Dendritic cell treated with granulocyte-macrophage colony-stimulating factor and Interleukin-4, amounts not matched to agents 40 ng/mL and 50 ng/mL, for 4 days (primary cell): ENCODE results near the gene AGAP2.
A peak's percentile ranks its signal among the peaks of the same experiment; 100 is the strongest.

ENCODE experiments used
- H3K27ac Mint-ChIP-seq: one replicate; pipeline ENCODE4 v1.8.0; 2022; ENCODE audit warnings: mild to moderate bottlenecking, mixed read lengths
- H3K27me3 Mint-ChIP-seq: one replicate; pipeline ENCODE4 v1.8.0; 2022; ENCODE audit warnings: mild to moderate bottlenecking, mixed read lengths
- H3K36me3 Mint-ChIP-seq: one replicate; pipeline ENCODE4 v1.8.0; 2022; ENCODE audit warnings: low read depth, mixed read lengths
- H3K4me1 Mint-ChIP-seq: one replicate; pipeline ENCODE4 v1.8.0; 2022; ENCODE audit warnings: low read depth, mixed read lengths
- H3K4me3 Mint-ChIP-seq: one replicate; pipeline ENCODE4 v1.8.0; 2022; ENCODE audit warnings: mild to moderate bottlenecking, moderate library complexity, mixed read lengths
- H3K9me3 Mint-ChIP-seq: one replicate; pipeline ENCODE4 v1.8.0; 2022; ENCODE audit warnings: mixed read lengths
- intact Hi-C: fragments of 100-400 bp; cut with micrococcal nuclease; formaldehyde crosslinking; loops from one replicate; pipeline ENCODE4 v1.15.0; 2022

Gene AGAP2

GRCh38 chr12:57731411-57732080 is 7.0 kb downstream of the AGAP2 start:
- Mint-ChIP-seq H3K27ac (no peak overlapping the region), H3K36me3 (peaks cover 92% of the 10 kb centered on the region)

GRCh38 chr12:57730336-57731067 is 8.0 kb downstream of the AGAP2 start:
- no peaks in the 10 kb centered on the region for H3K4me1 Mint-ChIP-seq
- no peak overlapping the region for H3K27ac Mint-ChIP-seq
- peaks cover 92% of the 10 kb centered on the region for H3K36me3 Mint-ChIP-seq
- no peak overlapping the region for H3K4me3 Mint-ChIP-seq
- intact Hi-C loops, result no loop called here
- peaks cover 8% of the 10 kb centered on the region for H3K9me3 Mint-ChIP-seq
- no peaks in the 10 kb centered on the region for H3K27me3 Mint-ChIP-seq

More at GRCh38 chr12:57731411-57732080, 7.0 kb downstream of the AGAP2 start:
- Mint-ChIP-seq H3K9me3 (peaks cover under 1% of the 10 kb centered on the region), H3K27me3 (no peaks in the 10 kb centered on the region), H3K4me1 (no peaks in the 10 kb centered on the region), H3K4me3 (no peak overlapping the region)
- intact Hi-C loops, result no loop called here

GRCh38 chr12:57729321-57729844 is 9.2 kb downstream of the AGAP2 start:
- intact Hi-C loops, result no loop called here
- H3K36me3 Mint-ChIP-seq, result peaks cover 81% of the 10 kb centered on the region
- no peaks in the 10 kb centered on the region for H3K27me3 Mint-ChIP-seq
- no peak overlapping the region for H3K27ac Mint-ChIP-seq
- H3K4me1 Mint-ChIP-seq, result no peaks in the 10 kb centered on the region
- H3K9me3 Mint-ChIP-seq, result peaks cover 8% of the 10 kb centered on the region
- H3K4me3 Mint-ChIP-seq, result no peak overlapping the region

DNA sequence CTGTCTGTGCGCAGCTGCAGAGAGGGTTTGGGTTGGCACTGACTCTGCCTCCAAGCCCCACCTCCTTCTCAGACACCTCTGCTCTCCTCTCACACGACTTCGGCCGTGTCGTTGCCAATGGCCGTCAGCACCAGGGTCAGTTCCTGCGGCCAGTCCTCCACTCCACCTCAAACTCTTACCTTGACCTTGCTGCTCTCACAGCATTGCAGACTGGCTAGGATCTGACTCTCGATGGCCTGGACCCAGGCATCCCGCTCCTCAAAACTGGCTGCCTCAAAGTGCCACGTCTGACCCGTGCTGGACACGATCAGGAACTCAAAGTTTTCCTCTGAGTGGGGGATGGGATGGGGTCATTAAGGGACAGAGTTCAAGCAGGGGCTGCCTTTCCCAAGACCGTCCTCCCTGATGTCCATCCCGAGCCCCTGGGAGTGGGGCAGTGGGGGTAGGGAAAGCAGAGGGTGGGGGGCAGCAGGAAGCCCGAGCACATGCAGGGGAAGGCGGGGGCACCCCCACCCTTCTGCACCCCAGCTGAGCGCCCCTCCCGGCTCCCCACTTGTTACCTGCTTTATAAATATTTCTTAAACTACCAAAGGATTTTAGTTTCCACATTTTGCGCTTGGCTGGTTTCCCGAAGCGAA is 10.7 kb downstream of the AGAP2 start:
- intact Hi-C loops, result no loop called here
- Mint-ChIP-seq H3K9me3 (peaks cover 8% of the 10 kb centered on the region), H3K4me3 (no peak overlapping the region), H3K36me3 (peaks cover 66% of the 10 kb centered on the region), H3K4me1 (no peaks in the 10 kb centered on the region), H3K27ac (no peak overlapping the region), H3K27me3 (no peaks in the 10 kb centered on the region)

GRCh38 chr12:57726884-57727757 is 11.4 kb downstream of the AGAP2 start:
- Mint-ChIP-seq H3K4me3 (no peak overlapping the region), H3K9me3 (peaks cover 8% of the 10 kb centered on the region), H3K36me3 (peaks cover 60% of the 10 kb centered on the region), H3K4me1 (no peaks in the 10 kb centered on the region), H3K27me3 (no peaks in the 10 kb centered on the region), H3K27ac (no peak overlapping the region)
- intact Hi-C loops, result no loop called here

GRCh38 chr12:57726151-57726883 is 12.2 kb downstream of the AGAP2 start:
- peak overlapping the region; percentile 33 for H3K27ac Mint-ChIP-seq
- H3K27me3 Mint-ChIP-seq, result no peaks in the 10 kb centered on the region
- H3K4me1 Mint-ChIP-seq, result no peaks in the 10 kb centered on the region
- peaks cover 60% of the 10 kb centered on the region for H3K36me3 Mint-ChIP-seq
- H3K9me3 Mint-ChIP-seq, result peaks cover 8% of the 10 kb centered on the region
- peak overlapping the region; percentile 60 for H3K4me3 Mint-ChIP-seq
- intact Hi-C loops, result no loop called here

- intact Hi-C loops, result no loop called here
These were observed 12.7 kb downstream of the AGAP2 start for GRCh38 chr12:57725851-57726150.

DNA sequence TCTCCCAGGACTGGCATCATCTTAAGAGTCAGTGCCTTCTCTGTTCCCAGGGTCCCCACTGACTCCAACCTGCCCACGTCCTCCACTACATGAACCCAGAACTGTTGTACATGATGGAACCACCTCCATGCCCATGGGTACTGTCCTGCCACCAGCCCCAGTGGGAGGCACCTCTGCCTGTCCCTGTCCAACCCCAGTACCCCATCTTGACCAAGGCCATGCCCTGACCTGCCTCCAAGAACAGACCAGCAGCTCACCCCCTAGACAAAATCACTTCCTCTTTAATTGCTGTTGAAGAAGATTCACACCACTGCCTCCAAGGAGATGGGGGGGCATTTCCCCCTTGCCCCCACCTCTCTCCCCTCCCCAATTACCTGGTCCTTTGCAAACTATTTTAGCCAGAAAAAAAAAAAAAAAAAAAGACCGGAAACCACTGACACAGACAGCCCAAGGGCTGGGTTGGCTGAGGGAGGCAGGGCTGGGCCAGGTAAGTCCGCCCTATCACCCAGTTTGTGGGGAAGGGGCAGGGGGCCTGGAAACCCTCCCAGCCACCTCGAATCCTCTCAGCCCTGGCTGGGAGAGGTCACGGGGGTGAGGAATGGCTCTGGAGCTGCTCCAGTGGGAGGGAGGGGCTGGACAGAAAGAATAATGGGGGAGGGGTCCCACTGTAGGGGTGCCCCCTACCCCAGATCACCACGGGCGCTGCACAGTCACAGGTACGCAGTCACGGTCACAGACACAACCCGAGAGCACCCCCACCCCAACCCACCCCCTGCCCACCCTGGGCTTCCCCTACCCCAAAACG is 13.4 kb downstream of the AGAP2 start:
- H3K27me3 Mint-ChIP-seq, result no peaks in the 10 kb centered on the region

More at GRCh38 chr12:57725851-57726150, 12.7 kb downstream of the AGAP2 start:
- Mint-ChIP-seq H3K27ac (peak overlapping the region; percentile 33), H3K9me3 (peaks cover 8% of the 10 kb centered on the region), H3K27me3 (no peaks in the 10 kb centered on the region), H3K4me1 (no peaks in the 10 kb centered on the region), H3K36me3 (peaks cover 60% of the 10 kb centered on the region), H3K4me3 (no peak overlapping the region)

DNA sequence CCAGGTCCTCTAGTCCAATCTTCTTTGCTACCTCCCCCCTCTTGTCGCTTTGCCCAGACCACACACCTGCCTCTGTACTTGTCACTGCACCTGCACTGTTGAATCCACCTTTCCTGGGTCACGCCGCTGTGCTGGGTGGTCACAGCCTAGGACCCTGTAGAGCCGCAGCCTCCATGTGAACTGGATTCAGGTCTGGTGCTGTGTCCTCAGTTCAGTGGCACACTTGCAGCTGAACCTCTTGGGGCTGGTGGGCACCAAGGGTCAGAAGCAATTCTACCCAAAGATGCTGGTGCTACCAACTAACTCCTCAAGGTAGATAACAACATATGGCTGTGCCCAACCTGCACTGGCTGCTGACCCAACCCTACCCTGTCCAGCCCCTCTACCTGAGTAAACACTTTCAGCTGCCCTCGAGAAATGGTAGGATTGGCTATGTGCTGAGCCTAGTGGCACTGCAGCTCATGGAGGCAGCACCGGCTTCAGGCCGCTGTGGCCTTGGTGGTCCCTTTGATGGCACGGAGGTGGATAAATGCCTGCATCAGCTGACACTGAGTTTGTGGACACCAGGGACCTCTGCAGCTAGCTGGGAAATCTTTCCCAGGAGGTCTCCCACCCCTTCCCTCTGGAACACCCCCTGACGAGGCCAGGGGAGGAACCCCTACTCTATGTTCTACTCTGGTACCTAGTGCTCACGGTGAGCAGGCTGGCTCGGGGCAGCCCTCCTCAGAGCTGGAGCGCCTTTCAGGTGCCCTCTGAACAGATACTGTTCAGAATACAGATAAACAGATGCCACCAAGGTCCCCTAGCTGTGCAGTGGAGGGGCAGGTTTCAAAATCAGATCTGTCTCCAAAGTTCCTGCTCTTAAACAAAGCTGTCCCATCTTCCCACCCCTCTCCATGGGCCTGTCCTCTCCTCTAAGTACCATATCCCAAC is 14.3 kb downstream of the AGAP2 start:
- Mint-ChIP-seq H3K27ac (no peak overlapping the region), H3K36me3 (peaks cover 65% of the 10 kb centered on the region)

More for the DNA sequence above, 13.4 kb downstream of the AGAP2 start:
- H3K4me3 Mint-ChIP-seq, result no peak overlapping the region
- intact Hi-C loops, result no loop called here
- H3K36me3 Mint-ChIP-seq, result peaks cover 61% of the 10 kb centered on the region
- H3K27ac Mint-ChIP-seq, result no peak overlapping the region
- peaks cover 8% of the 10 kb centered on the region for H3K9me3 Mint-ChIP-seq
- H3K4me1 Mint-ChIP-seq, result no peaks in the 10 kb centered on the region

DNA sequence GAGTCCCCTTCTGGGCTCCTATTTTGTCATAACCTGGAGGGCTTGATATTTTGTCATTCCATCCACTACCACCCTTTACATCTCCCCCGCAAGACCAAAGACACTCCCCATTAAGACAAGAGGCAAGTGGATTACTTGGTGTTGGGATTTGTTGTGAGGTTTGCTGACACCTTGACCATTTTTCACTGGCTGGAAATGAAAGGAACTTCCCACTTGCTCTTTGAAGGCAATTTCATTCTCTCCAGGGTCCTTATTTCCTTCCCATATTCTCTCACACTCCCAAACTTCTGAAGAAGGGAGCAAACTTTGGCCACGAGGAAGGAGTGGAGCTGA is 14.9 kb downstream of the AGAP2 start:
- peaks cover 8% of the 10 kb centered on the region for H3K9me3 Mint-ChIP-seq
- H3K4me1 Mint-ChIP-seq, result no peaks in the 10 kb centered on the region
- no peak overlapping the region for H3K4me3 Mint-ChIP-seq
- intact Hi-C loops, result no loop called here
- H3K36me3 Mint-ChIP-seq, result peaks cover 66% of the 10 kb centered on the region
- no peaks in the 10 kb centered on the region for H3K27me3 Mint-ChIP-seq
- no peak overlapping the region for H3K27ac Mint-ChIP-seq

More for the DNA sequence above, 14.3 kb downstream of the AGAP2 start:
- intact Hi-C loops, result no loop called here
- Mint-ChIP-seq H3K4me1 (no peaks in the 10 kb centered on the region), H3K4me3 (no peak overlapping the region), H3K9me3 (peaks cover 8% of the 10 kb centered on the region), H3K27me3 (no peaks in the 10 kb centered on the region)

GRCh38 chr12:57722716-57723629 is 15.6 kb downstream of the AGAP2 start:
- Mint-ChIP-seq H3K27me3 (no peaks in the 10 kb centered on the region), H3K36me3 (peaks cover 66% of the 10 kb centered on the region), H3K9me3 (peaks cover 8% of the 10 kb centered on the region), H3K27ac (peak overlapping the region; percentile 46), H3K4me1 (no peaks in the 10 kb centered on the region), H3K4me3 (no peak overlapping the region)
- intact Hi-C loops, result no loop called here
